HG03520 (cell line): Measurements from ENCODE around the gene ZRANB3.
"Not testable (repeated sequence)": the region's sequence is repeated elsewhere in the genome, so short reads cannot be mapped to it uniquely, and the experiment has no call there.

Source experiments
- ATAC-seq: cut with Tn5 transposase; IDR thresholded peaks from one replicate; pipeline ENCODE4 v1.9.1; 2021; ENCODE audit warnings: mild to moderate bottlenecking, moderate library complexity; ENCODE audit not compliant: unreplicated experiment

The ZRANB3 gene

DNA sequence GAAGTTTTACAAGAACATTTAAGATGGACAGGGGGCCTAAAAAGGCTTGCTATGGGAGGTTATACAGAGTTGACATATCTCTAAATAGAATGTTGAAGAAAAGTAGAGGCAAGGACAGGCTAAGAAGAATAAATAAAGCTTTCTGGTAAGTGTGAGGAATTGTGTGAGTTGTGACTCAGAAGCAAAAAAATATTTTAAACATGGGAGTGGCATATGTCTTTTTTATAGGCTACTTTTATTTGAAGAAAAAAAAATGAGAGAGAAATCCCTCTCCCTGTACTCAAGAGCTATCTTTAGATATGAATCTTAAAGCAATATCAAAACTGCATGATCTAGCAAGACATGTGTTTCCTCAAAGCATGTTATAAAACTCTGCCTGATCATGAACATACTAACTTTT is 437.8 kb downstream of the ZRANB3 start:
- no peak for ATAC-seq

DNA sequence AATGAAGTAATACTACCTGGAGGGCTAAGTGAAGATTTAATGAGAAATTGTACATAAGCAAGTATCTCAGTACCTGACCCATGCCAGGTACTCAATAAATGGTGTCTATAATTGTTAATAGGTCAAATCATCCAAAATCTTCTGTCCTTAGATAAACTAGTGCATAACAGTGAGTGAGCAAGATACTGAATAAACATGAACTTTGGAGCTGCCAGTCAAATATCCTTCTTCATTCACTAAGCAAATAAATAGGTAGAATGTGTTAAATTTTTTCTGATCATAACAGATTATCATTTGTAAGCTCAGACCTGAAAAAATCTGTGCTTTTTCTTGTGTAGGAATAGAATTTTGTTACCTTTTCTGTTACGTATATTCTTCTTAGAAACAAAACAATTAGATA is 439.3 kb downstream of the ZRANB3 start:
- ATAC-seq = no peak

- ATAC-seq = not testable (repeated sequence)
These were observed 441.4 kb downstream of the ZRANB3 start for GRCh38 chr2:135089597-135089996.
